Kasumi-1 (cell line): ENCODE data around the gene HDAC2.
"Not testable (repeated sequence)": the region's sequence is repeated elsewhere in the genome, so short reads cannot be mapped to it uniquely, and the experiment has no call there.

Source experiments
- DNase-seq, 2 experiments: peaks; one replicate each; lab custom pipeline; 2025; lab: John Stamatoyannopoulos, UW

Gene HDAC2

GRCh38 chr6:113971741-113972140, 793 bp upstream of the HDAC2 start:
- peak in 1 of 2 experiments; percentile 43 for DNase-seq

GRCh38 chr6:113969888-113970804, 802 bp downstream of the HDAC2 start:
- DNase-seq: peak; percentile 58 to 75

- DNase-seq: no peak
These were observed 2.5 kb downstream of the HDAC2 start for GRCh38 chr6:113968472-113968871.

GRCh38 chr6:113967777-113968176, 3.2 kb downstream of the HDAC2 start:
- DNase-seq: no peak

- DNase-seq: no peak
These were observed 10.2 kb downstream of the HDAC2 start for GRCh38 chr6:113960795-113961194.

- no peak for DNase-seq
These were observed 11.7 kb downstream of the HDAC2 start for GRCh38 chr6:113959235-113959634.

- no peak for DNase-seq
These were observed 16.3 kb downstream of the HDAC2 start for GRCh38 chr6:113954653-113955052.

GRCh38 chr6:113953346-113953745, 17.6 kb downstream of the HDAC2 start:
- DNase-seq: no peak

GRCh38 chr6:113949499-113949898, 21.4 kb downstream of the HDAC2 start:
- no peak for DNase-seq

- DNase-seq: no peak
These were observed 26.2 kb downstream of the HDAC2 start for GRCh38 chr6:113944701-113945100.

GRCh38 chr6:113939825-113940224, 31.1 kb downstream of the HDAC2 start:
- no peak for DNase-seq

GRCh38 chr6:113936093-113936934, 34.6 kb downstream of the HDAC2 start:
- peak; percentile 83 to 87 for DNase-seq

GRCh38 chr6:113934101-113934500, 36.8 kb downstream of the HDAC2 start:
- no peak for DNase-seq

- DNase-seq: not testable (repeated sequence)
These were observed 39.0 kb downstream of the HDAC2 start for GRCh38 chr6:113931907-113932306.

- no peak for DNase-seq
These were observed 40.8 kb downstream of the HDAC2 start for GRCh38 chr6:113930183-113930582.

- DNase-seq: no peak
These were observed 43.9 kb downstream of the HDAC2 start for GRCh38 chr6:113927001-113927400.

- no peak for DNase-seq
These were observed 45.6 kb downstream of the HDAC2 start for GRCh38 chr6:113925378-113925777.

- DNase-seq: no peak
These were observed 46.6 kb downstream of the HDAC2 start for GRCh38 chr6:113924312-113924723.

GRCh38 chr6:113923526-113923925, 47.4 kb downstream of the HDAC2 start:
- DNase-seq: no peak

- DNase-seq: no peak
These were observed 49.5 kb downstream of the HDAC2 start for GRCh38 chr6:113921299-113921904.

- DNase-seq: peak; percentile 25 to 31
These were observed 50.2 kb downstream of the HDAC2 start for GRCh38 chr6:113920663-113921267.

- DNase-seq: not testable (repeated sequence)
These were observed 60.7 kb downstream of the HDAC2 start for GRCh38 chr6:113910285-113910684.
